Mesenchymal stem cell (in vitro differentiated cells and primary cell): ENCODE data around the gene MBNL3.

Experiments used
- DNase-seq: peaks from one replicate; pipeline ENCODE4 v3.0.0-alpha.2; 2013
- H2AFZ ChIP-seq: one replicate; pipeline ENCODE4 v1.6.1; 2013; ENCODE audit warnings: low read depth, mild to moderate bottlenecking, control low read depth, inconsistent platforms, low read length, moderate library complexity
- H2AK5ac ChIP-seq: 2 replicates; pipeline ENCODE4 v1.6.1; 2013; ENCODE audit warnings: low read length, moderate library complexity, mild to moderate bottlenecking, inconsistent platforms; ENCODE audit not compliant: severe bottlenecking
- H2BK120ac ChIP-seq: one replicate; pipeline ENCODE4 v1.6.1; 2013; ENCODE audit warnings: low read depth, mild to moderate bottlenecking, inconsistent platforms, low read length, moderate library complexity
- H2BK12ac ChIP-seq, 2 experiments: one replicate each; pipeline ENCODE4 v1.6.1; 2013; ENCODE audit warnings: inconsistent platforms in 2 of 2, low read length in 2 of 2, mild to moderate bottlenecking in 2 of 2, moderate library complexity in 2 of 2, control low read depth in 1 of 2
- H2BK15ac ChIP-seq: one replicate; pipeline ENCODE4 v1.6.1; 2013; ENCODE audit warnings: mild to moderate bottlenecking, low read depth, inconsistent platforms; ENCODE audit not compliant: poor library complexity, severe bottlenecking
- H2BK5ac ChIP-seq: 2 replicates; pipeline ENCODE4 v1.6.1; 2013; ENCODE audit warnings: low read depth, mild to moderate bottlenecking, low read length, control low read depth, inconsistent platforms; ENCODE audit not compliant: poor library complexity, severe bottlenecking
- H3K14ac ChIP-seq, 2 experiments: one replicate each; pipeline ENCODE4 v1.6.1; 2013; ENCODE audit warnings: inconsistent platforms in 2 of 2, low read length in 2 of 2, control low read depth in 1 of 2, mild to moderate bottlenecking in 1 of 2, moderate library complexity in 1 of 2
- H3K18ac ChIP-seq, 2 experiments: one replicate each; pipeline ENCODE4 v1.6.1; 2013; ENCODE audit warnings: inconsistent platforms in 2 of 2, low read length in 2 of 2, control low read depth in 1 of 2, low read depth in 1 of 2, mild to moderate bottlenecking in 1 of 2
- H3K23ac ChIP-seq, 2 experiments: one replicate each; pipeline ENCODE4 v1.6.1; 2013; ENCODE audit warnings: inconsistent platforms in 2 of 2, low read length in 2 of 2, mild to moderate bottlenecking in 2 of 2, moderate library complexity in 2 of 2, control low read depth in 1 of 2
- H3K27ac ChIP-seq: 2 replicates; pipeline ENCODE4 v1.5.1; 2013; ENCODE audit warnings: mild to moderate bottlenecking, moderate library complexity, low read length, control low read depth, inconsistent platforms; ENCODE audit not compliant: poor library complexity, severe bottlenecking
- H3K27me3 ChIP-seq, 2 experiments: 2 replicates each; pipeline versions ENCODE4 v1.6.1 to v1.7.0; 2013; ENCODE audit warnings: low read length in 2 of 2, mild to moderate bottlenecking in 2 of 2, moderate library complexity in 2 of 2, control low read depth in 1 of 2, inconsistent platforms in 1 of 2; ENCODE audit not compliant: control insufficient read depth in 1 of 2, insufficient read depth in 1 of 2
- H3K36me3 ChIP-seq, 2 experiments: 2 replicates each; pipeline versions ENCODE4 v1.6.1 to v1.7.0; 2013; ENCODE audit warnings: low read length in 2 of 2, control low read depth in 1 of 2, inconsistent platforms in 1 of 2, low read depth in 1 of 2, mild to moderate bottlenecking in 1 of 2; ENCODE audit not compliant: insufficient read depth in 2 of 2, control insufficient read depth in 1 of 2
- H3K4ac ChIP-seq, 2 experiments: one replicate each; pipeline ENCODE4 v1.6.1; 2013; ENCODE audit warnings: inconsistent platforms in 2 of 2, low read length in 2 of 2, mild to moderate bottlenecking in 2 of 2, moderate library complexity in 2 of 2, control low read depth in 1 of 2, low read depth in 1 of 2
- H3K4me1 ChIP-seq: 2 replicates; pipeline ENCODE4 v1.6.1; 2013; ENCODE audit warnings: low read depth, low read length, control low read depth; ENCODE audit not compliant: control insufficient read depth, insufficient read depth
- H3K4me2 ChIP-seq: 2 replicates; pipeline ENCODE4 v1.6.1; 2013; ENCODE audit warnings: low read length, mild to moderate bottlenecking, inconsistent platforms; ENCODE audit not compliant: poor library complexity, severe bottlenecking
- H3K4me3 ChIP-seq, 2 experiments: 2 replicates each; pipeline versions ENCODE4 v1.5.1 to v1.7.0; 2013; ENCODE audit warnings: low read length in 2 of 2, mild to moderate bottlenecking in 2 of 2, control low read depth in 1 of 2, low read depth in 1 of 2; ENCODE audit not compliant: insufficient read depth in 1 of 2
- H3K79me1 ChIP-seq: replicated peaks from 2 replicates; pipeline ENCODE4 v1.6.1; 2013; ENCODE audit warnings: mild to moderate bottlenecking, control low read depth, low read length, inconsistent platforms; ENCODE audit not compliant: poor library complexity, severe bottlenecking
- H3K9ac ChIP-seq: 2 replicates; pipeline ENCODE4 v1.7.0; 2013; ENCODE audit warnings: mild to moderate bottlenecking, low read length, moderate library complexity
- H3K9me3 ChIP-seq: 2 replicates; pipeline ENCODE4 v1.7.0; 2013; ENCODE audit warnings: mild to moderate bottlenecking, low read length; ENCODE audit not compliant: control insufficient read depth
- H4K8ac ChIP-seq: one replicate; pipeline ENCODE4 v1.6.1; 2013; ENCODE audit warnings: inconsistent platforms, mild to moderate bottlenecking, low read length, moderate library complexity
- H4K91ac ChIP-seq: one replicate; pipeline ENCODE4 v1.6.1; 2013; ENCODE audit warnings: mild to moderate bottlenecking, low read length, inconsistent platforms
- WGBS: methylation state at CpG from one replicate; pipeline ENCODE4 v1.1.7; 2013; ENCODE audit warnings: mixed read lengths; 5-methylcytosine and 5-hydroxymethylcytosine counted together

MBNL3 gene

GRCh38 chrX:132467026-132467425, 21.8 kb downstream of the MBNL3 start:
- Histone ChIP-seq H3K9me3 (peaks cover 4% of the 10 kb centered on the region), H2BK15ac (no peak overlapping the region), H3K18ac (no peak overlapping the region), H3K79me1 (no peaks in the 10 kb centered on the region), H2AK5ac (no peak overlapping the region), H3K4ac (no peak overlapping the region), H3K4me3 (no peak overlapping the region), H3K9ac (no peak overlapping the region), H4K8ac (no peak overlapping the region), H2BK120ac (no peak overlapping the region), H3K36me3 (no peaks in the 10 kb centered on the region), H2AFZ (no peak overlapping the region), H2BK5ac (no peak overlapping the region), H3K14ac (no peak overlapping the region), H2BK12ac (no peak overlapping the region), H3K4me2 (no peak overlapping the region), H3K23ac (no peak overlapping the region), H3K4me1 (no peaks in the 10 kb centered on the region), H4K91ac (no peak overlapping the region), H3K27ac (no peak overlapping the region), H3K27me3 (no peaks in the 10 kb centered on the region)
- WGBS, result no CpG with 5 or more reads among the region's 3 CpGs
- DNase-seq, result peak; percentile 75

DNA sequence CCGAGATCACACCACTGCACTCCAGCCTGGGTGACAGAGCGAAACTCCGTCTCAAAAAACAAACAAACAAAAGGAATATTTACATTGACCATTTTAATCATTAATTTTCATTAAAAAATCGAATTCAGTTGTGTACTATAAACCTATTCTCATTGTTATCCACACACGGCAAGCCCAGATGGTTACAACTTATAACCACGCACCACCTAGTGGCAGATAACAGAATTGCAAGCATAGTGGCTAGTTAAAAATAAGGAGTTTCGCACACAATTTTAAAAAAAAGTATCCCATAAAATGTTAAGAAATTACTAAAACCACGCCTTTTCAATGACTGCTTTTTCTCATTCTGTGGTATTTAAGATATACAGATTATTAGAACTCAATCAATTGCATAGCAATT, 25.4 kb downstream of the MBNL3 start:
- Histone ChIP-seq H3K4me2 (no peak overlapping the region), H4K91ac (no peak overlapping the region), H3K9me3 (peaks cover 4% of the 10 kb centered on the region), H3K4me1 (no peaks in the 10 kb centered on the region), H3K4ac (no peak overlapping the region), H2BK15ac (no peak overlapping the region), H3K18ac (no peak overlapping the region), H2AFZ (no peak overlapping the region), H3K23ac (no peak overlapping the region), H3K27ac (no peak overlapping the region), H3K14ac (no peak overlapping the region), H3K36me3 (no peaks in the 10 kb centered on the region), H2BK120ac (no peak overlapping the region), H3K27me3 (no peaks in the 10 kb centered on the region), H3K4me3 (no peak overlapping the region), H3K9ac (no peak overlapping the region), H2BK5ac (no peak overlapping the region), H4K8ac (no peak overlapping the region), H2AK5ac (no peak overlapping the region), H3K79me1 (no peaks in the 10 kb centered on the region), H2BK12ac (no peak overlapping the region)
- no peak for DNase-seq
- WGBS, result 100% methylated on average over 1 of the region's 8 CpGs

DNA sequence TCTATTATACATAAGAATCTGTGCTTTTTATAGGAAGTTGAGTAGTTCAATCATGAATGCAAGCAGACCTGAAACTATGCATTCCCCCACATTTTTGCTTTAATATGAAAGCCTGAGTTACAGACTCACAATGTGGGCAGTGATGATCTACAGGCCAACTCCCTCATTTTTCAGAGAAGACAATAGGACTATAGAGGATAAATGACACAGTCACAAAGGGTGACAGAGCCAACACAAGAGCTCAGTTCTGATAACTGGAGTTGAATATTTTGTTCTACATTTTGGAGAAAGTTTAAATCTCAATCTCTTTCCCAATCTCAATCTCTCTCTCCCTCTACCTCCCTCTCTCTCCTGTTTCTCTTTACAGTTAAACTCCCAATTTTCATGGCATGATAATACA, 27.0 kb downstream of the MBNL3 start:
- H3K4ac ChIP-seq, result no peak overlapping the region
- H2AFZ ChIP-seq, result no peak overlapping the region
- H4K91ac ChIP-seq, result no peak overlapping the region
- H2BK15ac ChIP-seq, result no peak overlapping the region
- no peak overlapping the region for H3K4me3 ChIP-seq
- H3K4me2 ChIP-seq, result no peak overlapping the region
- H2BK5ac ChIP-seq, result no peak overlapping the region
- no peaks in the 10 kb centered on the region for H3K36me3 ChIP-seq
- H3K27ac ChIP-seq, result no peak overlapping the region
- no peak overlapping the region for H2AK5ac ChIP-seq
- DNase-seq, result no peak
- H2BK12ac ChIP-seq, result no peak overlapping the region
- H3K23ac ChIP-seq, result no peak overlapping the region
- no peaks in the 10 kb centered on the region for H3K79me1 ChIP-seq
- no peak overlapping the region for H3K14ac ChIP-seq
- peaks cover 4% of the 10 kb centered on the region for H3K9me3 ChIP-seq
- no peaks in the 10 kb centered on the region for H3K4me1 ChIP-seq
- H3K9ac ChIP-seq, result no peak overlapping the region
- H2BK120ac ChIP-seq, result no peak overlapping the region
- no peak overlapping the region for H3K18ac ChIP-seq
- no peak overlapping the region for H4K8ac ChIP-seq
- H3K27me3 ChIP-seq, result no peaks in the 10 kb centered on the region

DNA sequence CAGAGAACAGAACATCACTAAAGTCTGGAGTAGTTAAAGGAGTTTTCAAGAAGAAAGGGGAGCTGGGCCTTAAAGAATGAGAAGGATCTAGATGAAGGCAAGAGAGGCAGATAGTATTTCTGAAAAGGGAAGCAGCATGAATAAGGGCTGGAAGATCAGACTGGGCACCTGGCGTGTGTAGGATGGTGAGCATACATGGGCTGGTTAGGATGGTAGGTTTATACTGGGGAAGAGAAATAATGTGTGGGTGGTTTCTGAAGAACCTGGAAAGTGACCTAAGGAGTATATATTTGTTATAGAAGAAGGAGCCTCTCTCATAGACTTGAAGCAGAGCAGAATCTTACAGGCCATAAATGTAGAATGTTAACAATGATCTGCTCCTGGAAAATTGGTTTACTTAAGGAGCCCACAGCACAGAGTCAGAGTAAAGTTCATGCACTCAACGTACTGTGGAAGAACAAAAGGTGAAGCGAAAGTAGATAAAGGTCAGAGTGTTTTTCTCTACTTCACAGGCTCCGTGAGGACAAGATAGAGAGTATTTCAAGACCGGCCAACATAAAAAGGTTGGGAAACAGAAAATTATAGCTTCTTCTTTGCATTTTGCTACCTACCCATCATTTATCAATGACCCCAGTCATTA, 35.8 kb downstream of the MBNL3 start:
- Histone ChIP-seq H3K18ac (no peak overlapping the region), H3K27me3 (peaks cover 0 to 6% of the 10 kb centered on the region in 2 experiments), H3K9me3 (no peaks in the 10 kb centered on the region), H3K14ac (no peak overlapping the region), H3K4me2 (no peak overlapping the region), H4K91ac (no peak overlapping the region), H3K4ac (no peak overlapping the region), H3K9ac (no peak overlapping the region), H2BK120ac (no peak overlapping the region), H3K4me3 (no peak overlapping the region), H3K23ac (no peak overlapping the region), H2BK15ac (no peak overlapping the region), H4K8ac (no peak overlapping the region), H2AK5ac (no peak overlapping the region), H2BK5ac (no peak overlapping the region), H3K27ac (no peak overlapping the region), H3K36me3 (no peaks in the 10 kb centered on the region), H3K4me1 (no peaks in the 10 kb centered on the region), H2AFZ (no peak overlapping the region), H3K79me1 (no peaks in the 10 kb centered on the region), H2BK12ac (no peak overlapping the region)
- WGBS, result 46% methylated on average over 5 of the region's 5 CpGs
- DNase-seq, result peak; percentile 22
